ENCODE data around the gene GP5. TPM values are rescaled to one million over a fixed set of nuclear protein-coding genes. Genes with fewer than 3 reads are reported as not detected.

GP5 gene
- total RNA-seq, 2 experiments from 2014 or later = 1.1 to 1.3 TPM

DNA sequence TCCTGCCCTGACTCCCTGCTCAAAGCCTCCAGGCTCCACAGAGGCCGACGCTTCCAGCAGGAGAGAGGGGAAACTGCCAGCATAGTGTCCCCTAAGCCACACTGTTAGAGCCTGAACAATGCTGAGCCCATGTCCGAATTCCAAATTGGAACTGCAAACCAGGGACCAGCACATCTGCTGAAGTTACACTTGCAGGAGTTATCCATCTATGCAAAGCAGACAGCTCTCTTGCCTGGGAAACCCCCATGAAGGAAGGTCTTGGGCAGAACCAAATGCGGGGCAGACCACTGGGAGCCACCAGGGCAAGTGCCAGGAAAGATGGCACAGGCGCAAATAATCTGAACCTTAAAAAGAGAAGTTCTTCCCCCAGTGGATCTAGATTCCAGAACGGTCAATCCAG lies 30.1 kb downstream of the GP5 start:
- no peak overlapping the region for H3K4me3 Mint-ChIP-seq
- no peaks in the 10 kb centered on the region for H3K4me1 Mint-ChIP-seq
- POLR2A ChIA-PET = no interaction called here
- no peaks in the 10 kb centered on the region for H3K36me3 Mint-ChIP-seq (ENCODE audit: low read depth)
- no peak overlapping the region for H3K27ac Mint-ChIP-seq
- no peaks in the 10 kb centered on the region for H3K9me3 Mint-ChIP-seq
- H3K27me3 Mint-ChIP-seq = peaks cover 30% of the 10 kb centered on the region
- DNase-seq = no peak
- CTCF ChIA-PET = interaction anchor here (1.9 kb wide), 1 partner anchor 14 kb away, joined by 4 read pairs; no protein-coding TSS in a partner anchor

DNA sequence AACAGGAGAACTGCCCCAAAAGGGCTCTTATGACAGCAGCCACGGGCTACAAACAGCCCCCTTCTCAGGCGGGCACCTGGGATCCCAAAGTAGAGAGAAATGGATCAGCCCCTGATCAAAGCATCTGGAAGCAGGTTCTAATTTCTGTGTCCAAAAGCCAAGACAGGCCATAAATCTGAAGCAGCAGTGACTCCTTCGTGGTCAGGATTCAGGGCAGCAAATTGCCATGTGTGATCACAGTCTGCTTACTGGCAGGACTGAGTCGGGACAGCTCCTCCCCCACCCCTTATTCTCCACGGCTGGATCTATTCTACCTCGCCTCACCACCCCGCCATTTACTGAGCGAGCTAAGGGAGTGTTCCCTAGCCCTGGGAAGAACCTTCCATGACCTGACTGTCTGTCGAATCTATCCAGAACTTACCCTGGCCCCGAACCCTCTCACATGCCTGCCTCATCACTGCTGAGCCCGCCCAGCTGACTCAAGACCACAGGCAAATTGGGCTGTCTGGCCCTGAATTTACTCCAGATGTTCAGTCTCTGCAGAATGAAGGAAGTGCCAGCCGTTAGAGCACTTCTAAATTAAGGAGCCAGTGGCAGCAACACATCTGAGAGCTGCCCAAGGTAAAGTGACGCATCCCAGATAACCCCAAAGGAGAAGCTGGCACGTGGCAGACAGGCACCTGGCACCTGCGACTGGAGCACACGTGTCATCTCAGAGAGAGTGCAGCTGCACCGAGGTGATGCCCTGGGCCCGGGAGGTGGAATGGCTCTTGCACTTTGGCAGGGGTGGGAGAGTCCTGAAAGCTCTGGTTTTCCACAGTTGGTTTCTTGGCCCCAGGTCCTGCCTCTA lies 30.8 kb downstream of the GP5 start:
- CTCF ChIA-PET = interaction anchor here (1.1 to 1.9 kb wide), 2 partner anchors 13 to 29 kb away, joined by 3 to 4 read pairs; no protein-coding TSS in a partner anchor
- Mint-ChIP-seq H3K27me3 (peaks cover 30% of the 10 kb centered on the region), H3K27ac (no peak overlapping the region), H3K4me1 (no peaks in the 10 kb centered on the region), H3K9me3 (no peaks in the 10 kb centered on the region), H3K4me3 (no peak overlapping the region), H3K36me3 (ENCODE audit: low read depth) (no peaks in the 10 kb centered on the region)
- DNase-seq = no peak
- POLR2A ChIA-PET = no interaction called here

DNA sequence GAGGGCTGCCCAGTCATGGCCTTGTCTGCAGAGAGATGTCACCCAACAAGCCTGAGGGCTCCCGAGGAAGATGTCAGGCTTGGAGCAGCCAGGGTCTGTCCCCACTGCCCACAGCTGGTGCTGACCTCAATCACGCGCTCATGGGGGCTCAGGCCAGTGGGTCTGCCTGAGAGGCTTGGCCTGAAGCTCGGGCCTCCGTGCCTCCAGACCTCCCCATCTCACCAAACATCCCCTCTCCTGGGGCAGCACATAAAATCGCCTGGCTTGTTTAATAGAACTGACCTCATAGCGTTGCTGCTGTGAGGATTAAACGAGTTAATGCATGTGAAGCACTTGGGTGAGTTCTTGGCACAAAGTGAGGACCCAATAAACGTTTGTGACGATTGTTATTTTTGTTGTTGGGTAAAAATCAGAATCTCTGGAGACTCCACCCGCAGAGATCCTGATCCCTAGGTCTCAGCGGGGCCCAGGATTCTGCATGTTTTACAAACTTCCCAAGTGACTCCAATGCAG lies 33.0 kb downstream of the GP5 start:
- ChIA-PET CTCF (no interaction called here), POLR2A (no interaction called here)
- Mint-ChIP-seq H3K4me1 (no peaks in the 10 kb centered on the region), H3K4me3 (no peak overlapping the region), H3K9me3 (no peaks in the 10 kb centered on the region), H3K27ac (no peak overlapping the region), H3K36me3 (ENCODE audit: low read depth) (no peaks in the 10 kb centered on the region), H3K27me3 (peaks cover 34% of the 10 kb centered on the region)
- DNase-seq = no peak

DNA sequence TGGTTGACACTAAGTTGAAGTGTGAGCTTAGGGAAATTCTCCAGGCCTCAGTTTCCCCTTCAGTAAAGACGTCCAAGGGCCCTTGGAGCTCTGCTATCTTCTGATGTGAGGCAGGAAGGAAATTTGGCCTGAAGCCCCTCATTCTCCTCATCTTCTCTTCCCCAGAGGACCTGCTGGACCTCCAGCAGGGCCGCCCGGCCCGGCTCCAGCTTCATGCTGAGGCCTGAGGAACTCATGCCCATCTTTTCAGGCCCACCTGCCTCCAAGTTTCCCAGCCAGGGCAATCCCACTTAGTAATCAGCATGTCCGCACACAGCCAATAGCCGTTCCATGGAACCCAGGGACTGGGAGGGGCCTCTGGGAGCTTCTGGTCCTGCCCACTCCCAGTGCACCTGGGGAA lies 33.5 kb downstream of the GP5 start:
- no peak overlapping the region for H3K4me3 Mint-ChIP-seq
- peaks cover 30% of the 10 kb centered on the region for H3K27me3 Mint-ChIP-seq
- ChIA-PET POLR2A (no interaction called here), CTCF (no interaction called here)
- no peak for DNase-seq
- H3K9me3 Mint-ChIP-seq = no peaks in the 10 kb centered on the region
- H3K36me3 Mint-ChIP-seq (ENCODE audit: low read depth) = no peaks in the 10 kb centered on the region
- H3K4me1 Mint-ChIP-seq = no peaks in the 10 kb centered on the region
- no peak overlapping the region for H3K27ac Mint-ChIP-seq

DNA sequence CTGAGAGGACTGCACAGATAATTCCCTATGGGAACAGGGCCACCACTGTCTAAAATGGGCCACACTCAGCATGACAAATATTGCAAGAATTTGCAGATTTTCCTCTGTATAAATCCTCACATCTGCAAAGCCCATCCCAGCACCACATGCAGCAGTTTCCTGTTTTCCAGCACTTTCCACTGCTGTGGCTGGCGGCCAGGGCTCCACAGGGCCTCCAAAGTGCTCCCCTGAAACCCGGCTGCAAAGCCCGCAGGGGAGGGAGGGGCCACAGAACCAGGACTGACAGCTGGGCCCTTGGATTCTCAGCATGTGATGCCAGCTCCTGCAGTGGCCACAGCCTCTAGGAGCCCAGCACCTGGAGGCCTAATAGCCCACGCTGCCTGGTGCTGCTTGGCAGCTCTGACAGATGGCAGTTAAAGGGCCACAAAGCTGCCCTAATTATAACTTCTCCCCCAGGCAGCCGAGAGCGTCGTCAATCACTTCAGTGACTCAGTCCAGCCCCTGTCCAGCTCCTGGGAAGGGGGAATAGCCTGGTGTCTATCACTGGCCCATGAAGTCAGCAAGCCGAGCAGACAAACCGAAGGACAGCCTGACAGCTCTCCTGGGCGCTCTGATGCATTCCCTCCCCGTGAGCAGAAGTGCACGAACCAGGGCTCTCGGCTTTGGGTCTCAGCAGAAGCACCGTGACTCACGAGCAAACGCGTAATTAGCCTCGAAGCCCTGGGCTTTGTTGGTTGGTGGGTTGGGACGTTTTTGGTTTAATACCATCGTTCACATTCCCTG lies 34.2 kb downstream of the GP5 start:
- Mint-ChIP-seq H3K4me1 (no peaks in the 10 kb centered on the region), H3K9me3 (no peaks in the 10 kb centered on the region), H3K27me3 (peaks cover 24% of the 10 kb centered on the region), H3K4me3 (no peak overlapping the region), H3K27ac (no peak overlapping the region), H3K36me3 (ENCODE audit: low read depth) (no peaks in the 10 kb centered on the region)
- ChIA-PET CTCF (interaction anchor here (0.6 kb wide), 1 partner anchor 50 kb away, joined by 3 read pairs; no protein-coding TSS in a partner anchor), POLR2A (no interaction called here)
- DNase-seq = no peak

DNA sequence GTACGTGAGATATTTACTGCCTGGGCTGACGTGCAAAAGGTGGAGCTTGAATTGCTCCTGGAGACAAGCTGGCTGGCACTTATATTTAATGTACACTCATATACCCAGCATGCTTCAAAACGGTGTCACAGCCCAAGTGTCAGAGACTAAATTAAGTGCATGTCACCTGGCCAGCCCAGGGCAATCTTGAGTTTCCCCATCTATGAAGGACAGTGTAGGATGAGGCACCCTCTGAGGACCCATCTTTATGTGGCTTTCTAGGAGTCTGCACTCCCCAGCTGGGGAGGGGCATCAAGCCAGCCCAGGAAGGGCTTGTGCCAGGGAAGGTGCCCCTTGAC lies 34.8 kb downstream of the GP5 start:
- Mint-ChIP-seq H3K4me1 (no peaks in the 10 kb centered on the region), H3K27ac (no peak overlapping the region), H3K27me3 (peaks cover 20% of the 10 kb centered on the region), H3K9me3 (no peaks in the 10 kb centered on the region), H3K36me3 (ENCODE audit: low read depth) (no peaks in the 10 kb centered on the region), H3K4me3 (no peak overlapping the region)
- ChIA-PET CTCF (interaction anchor here (0.6 kb wide), 1 partner anchor 50 kb away, joined by 3 read pairs; no protein-coding TSS in a partner anchor), POLR2A (no interaction called here)
- DNase-seq = no peak

DNA sequence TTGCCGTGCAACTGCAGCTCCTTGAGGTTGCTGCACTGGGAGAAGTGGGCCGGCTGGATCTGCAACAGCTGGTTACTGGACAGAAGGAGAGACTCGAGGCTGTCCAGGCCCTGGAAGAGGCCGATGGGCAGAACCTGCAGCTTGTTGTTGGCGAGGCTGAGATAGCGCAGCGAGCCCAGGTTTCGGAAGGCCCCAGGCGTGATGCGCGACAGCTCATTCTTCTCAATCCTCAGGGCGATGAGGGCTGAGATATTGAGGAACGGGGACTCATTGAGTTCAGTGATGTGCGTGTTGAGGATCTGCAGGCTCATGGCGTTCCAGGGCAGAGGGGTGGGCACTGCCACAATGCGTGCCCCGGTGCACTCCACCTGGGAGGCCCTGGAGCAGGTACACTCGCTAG lies 38.5 kb downstream of the GP5 start:
- H3K36me3 Mint-ChIP-seq (ENCODE audit: low read depth) = no peaks in the 10 kb centered on the region
- no peak overlapping the region for H3K27ac Mint-ChIP-seq
- no peak overlapping the region for H3K4me3 Mint-ChIP-seq
- H3K9me3 Mint-ChIP-seq = no peaks in the 10 kb centered on the region
- no peak for DNase-seq
- H3K4me1 Mint-ChIP-seq = no peaks in the 10 kb centered on the region
- POLR2A ChIA-PET = no interaction called here
- peaks cover 4% of the 10 kb centered on the region for H3K27me3 Mint-ChIP-seq
- CTCF ChIA-PET = interaction anchor here (0.5 to 0.8 kb wide), 2 partner anchors 45 to 1285 kb away, joined by 3 to 4 read pairs; no protein-coding TSS in a partner anchor

DNA sequence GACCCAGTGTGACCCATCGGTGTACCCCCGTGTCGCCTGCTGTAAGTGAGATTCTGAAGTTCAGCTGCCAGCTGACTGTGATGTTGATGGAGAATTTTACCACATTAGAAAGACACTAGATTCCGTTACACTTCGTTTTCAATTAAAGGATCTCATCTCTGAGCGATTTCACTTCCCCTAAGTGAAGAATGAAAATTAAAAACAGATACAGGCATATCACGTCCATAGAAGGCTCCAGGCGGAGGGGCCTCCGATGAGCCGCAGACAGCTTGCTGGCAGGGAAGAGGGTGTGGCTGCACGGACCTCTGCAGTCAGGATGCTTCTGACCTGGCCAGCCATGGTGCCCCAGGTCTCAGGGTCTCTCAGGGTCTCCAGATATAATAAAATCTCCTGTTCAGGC lies 41.4 kb downstream of the GP5 start:
- ChIA-PET POLR2A (no interaction called here), CTCF (interaction anchor here (2.7 kb wide), 1 partner anchor 13 kb away, joined by 12 read pairs; no protein-coding TSS in a partner anchor)
- DNase-seq = no peak

DNA sequence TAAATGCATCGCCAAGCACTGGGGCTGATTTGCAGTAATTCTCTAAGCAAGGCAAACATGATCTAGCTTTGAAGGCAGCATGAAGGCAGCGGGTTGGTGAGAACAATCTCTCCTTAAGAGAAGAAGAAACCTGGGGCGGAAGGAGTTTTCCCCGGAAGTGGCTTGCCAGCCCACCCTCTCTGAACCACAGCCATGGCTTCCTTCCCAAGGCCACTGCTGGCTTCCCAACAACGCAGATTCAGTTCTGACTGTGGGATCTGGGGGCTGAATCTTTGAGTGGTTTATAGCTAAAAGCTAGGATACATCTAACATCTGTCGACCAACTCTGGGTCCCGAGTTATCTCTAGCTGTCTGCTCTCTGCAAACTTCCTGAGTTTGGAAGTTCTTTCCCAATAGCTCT lies 43.7 kb downstream of the GP5 start:
- H3K27me3 Mint-ChIP-seq = no peaks in the 10 kb centered on the region
- ChIA-PET POLR2A (no interaction called here), CTCF (interaction anchor here (0.7 to 2.7 kb wide), 5 partner anchors 9 to 56 kb away, joined by 3 to 12 read pairs (median 3); no protein-coding TSS in a partner anchor)
- H3K36me3 Mint-ChIP-seq (ENCODE audit: low read depth) = no peaks in the 10 kb centered on the region
- DNase-seq = no peak
- no peaks in the 10 kb centered on the region for H3K4me1 Mint-ChIP-seq
- no peak overlapping the region for H3K4me3 Mint-ChIP-seq
- no peak overlapping the region for H3K27ac Mint-ChIP-seq
- no peaks in the 10 kb centered on the region for H3K9me3 Mint-ChIP-seq

More for the DNA sequence above, 41.4 kb downstream of the GP5 start:
- no peaks in the 10 kb centered on the region for H3K36me3 Mint-ChIP-seq (ENCODE audit: low read depth)
- no peaks in the 10 kb centered on the region for H3K9me3 Mint-ChIP-seq
- H3K27ac Mint-ChIP-seq = no peak overlapping the region
- no peaks in the 10 kb centered on the region for H3K4me1 Mint-ChIP-seq
- no peak overlapping the region for H3K4me3 Mint-ChIP-seq
- H3K27me3 Mint-ChIP-seq = peaks cover 3% of the 10 kb centered on the region

DNA sequence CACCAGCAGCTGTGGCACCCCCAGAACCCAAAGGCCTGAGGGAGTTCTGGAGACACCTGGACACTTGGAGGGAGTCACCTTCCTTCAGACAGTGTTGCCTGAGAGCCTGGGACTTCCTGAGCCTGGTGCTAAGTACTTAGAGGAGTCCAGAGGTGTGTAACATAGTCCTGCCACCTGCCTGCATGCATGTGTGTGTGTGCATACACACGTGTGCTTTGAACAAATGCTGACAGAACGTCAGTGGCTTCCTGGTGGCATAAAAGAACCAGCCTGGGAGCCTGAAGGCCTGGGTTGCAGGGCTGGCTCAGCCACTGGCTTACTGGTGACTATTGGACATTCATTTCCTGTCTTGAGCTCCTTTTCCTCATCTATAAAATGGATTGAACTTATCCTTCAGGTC lies 44.8 kb downstream of the GP5 start:
- no peaks in the 10 kb centered on the region for H3K9me3 Mint-ChIP-seq
- H3K36me3 Mint-ChIP-seq (ENCODE audit: low read depth) = no peaks in the 10 kb centered on the region
- ChIA-PET CTCF (interaction anchor here (0.8 kb wide), 1 partner anchor 21 kb away, joined by 3 read pairs; no protein-coding TSS in a partner anchor), POLR2A (no interaction called here)
- H3K4me1 Mint-ChIP-seq = no peaks in the 10 kb centered on the region
- H3K27me3 Mint-ChIP-seq = no peaks in the 10 kb centered on the region
- no peak overlapping the region for H3K27ac Mint-ChIP-seq
- no peak for DNase-seq
- H3K4me3 Mint-ChIP-seq = no peak overlapping the region

DNA sequence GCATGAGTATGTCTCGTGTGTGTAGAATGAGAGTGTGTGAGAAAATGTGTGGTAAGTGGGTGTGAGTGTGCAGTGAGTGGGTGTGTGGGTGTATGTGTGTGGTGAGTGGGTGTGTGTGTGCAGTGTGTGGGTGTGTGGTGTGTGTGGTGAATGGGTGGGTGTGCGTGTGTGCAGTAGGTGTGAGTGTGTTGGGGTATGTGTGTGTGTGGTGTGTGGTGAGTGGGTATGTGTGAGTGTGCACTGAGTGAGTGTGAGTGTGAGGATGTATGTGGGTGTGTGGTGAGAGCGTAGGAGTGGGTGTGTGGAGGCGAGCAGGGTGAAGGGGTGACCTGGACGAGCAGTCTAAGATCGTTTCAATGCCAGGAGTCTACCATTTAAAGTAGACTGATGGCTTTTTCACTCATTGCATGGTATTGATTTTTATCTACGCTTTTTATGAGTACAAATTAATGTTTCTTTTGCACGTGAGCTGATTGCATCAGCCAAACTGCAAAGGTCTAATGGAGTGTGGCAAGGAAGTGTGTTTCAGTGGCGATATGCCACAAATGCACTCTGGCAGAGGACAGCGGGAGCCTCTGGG lies 46.3 kb downstream of the GP5 start:
- no peaks in the 10 kb centered on the region for H3K9me3 Mint-ChIP-seq
- H3K4me3 Mint-ChIP-seq = no peak overlapping the region
- ChIA-PET CTCF (no interaction called here), POLR2A (no interaction called here)
- no peak for DNase-seq
- H3K27ac Mint-ChIP-seq = no peak overlapping the region
- H3K36me3 Mint-ChIP-seq (ENCODE audit: low read depth) = no peaks in the 10 kb centered on the region
- H3K4me1 Mint-ChIP-seq = no peaks in the 10 kb centered on the region
- H3K27me3 Mint-ChIP-seq = no peaks in the 10 kb centered on the region

DNA sequence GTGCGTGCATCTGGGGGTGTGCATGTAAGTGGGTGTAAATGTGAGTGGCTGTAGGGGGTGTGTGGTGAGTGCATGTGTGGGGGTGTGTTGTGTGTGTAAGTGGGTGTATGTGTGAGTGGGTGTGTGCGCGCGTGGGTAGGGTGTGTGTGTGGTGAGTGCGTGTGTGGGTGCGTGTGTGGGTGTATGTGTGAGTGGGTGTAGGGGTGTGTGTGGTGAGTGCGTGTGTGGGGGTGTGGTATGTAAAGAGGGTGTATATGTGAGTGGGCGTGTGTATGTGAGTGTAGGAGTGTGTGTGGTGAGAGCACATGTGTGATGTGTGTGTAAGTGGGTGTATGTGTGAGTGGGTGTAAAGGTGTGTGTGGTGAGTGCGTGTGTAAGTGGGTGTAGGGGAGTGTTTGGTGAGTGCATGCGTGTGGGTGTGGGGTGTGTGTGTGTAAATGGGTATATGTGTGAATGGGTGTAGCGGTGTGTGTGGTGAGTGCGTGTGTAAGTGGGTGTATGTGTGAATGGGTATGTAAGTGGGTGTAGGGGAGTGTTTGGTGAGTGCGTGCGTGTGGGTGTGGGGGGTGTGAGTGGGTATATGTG lies 47.0 kb downstream of the GP5 start:
- Mint-ChIP-seq H3K36me3 (ENCODE audit: low read depth) (no peaks in the 10 kb centered on the region), H3K4me1 (no peaks in the 10 kb centered on the region), H3K4me3 (no peak overlapping the region), H3K9me3 (no peaks in the 10 kb centered on the region), H3K27ac (no peak overlapping the region), H3K27me3 (no peaks in the 10 kb centered on the region)
- POLR2A ChIA-PET = no interaction called here
- no peak for DNase-seq
- CTCF ChIA-PET = no interaction called here

All from activated CD4-positive, alpha-beta T cell treated with anti-CD3 and anti-CD28 coated beads, Interleukin-2, amount 10 ng/mL, durations not matched to agents 7 days and 5 days (primary cell).